Body of pancreas (tissue), 4 donors: ENCODE measurements around the gene ETHE1. TPM values are rescaled to one million over a fixed set of nuclear protein-coding genes. Genes with fewer than 3 reads are reported as not detected.

Experiments used
- ATAC-seq: fragments of 150-250 bp; one replicate; pipeline ENCODE4 v1.9.1; 2016
- DNase-seq, 4 donors: peaks; one replicate each; pipeline ENCODE4 v3.0.0-alpha.2; 2019
- H3K27ac ChIP-seq, 4 donors: fragments of 200-600 bp; sonication (generic); 1 replicate in 3 of 4; 2 replicates in 1 of 4; pipeline versions ENCODE4 v1.5.1 to v1.6.1; 2016 to 2019; ENCODE audit warnings: mild to moderate bottlenecking in 1 of 4, mixed read lengths in 1 of 4, moderate library complexity in 1 of 4
- H3K27me3 ChIP-seq, 2 donors: fragments of 200-600 bp; sonication (generic); one replicate each; pipeline ENCODE4 v1.6.0; 2016; ENCODE audit warnings: mild to moderate bottlenecking in 1 of 2
- H3K36me3 ChIP-seq, 2 donors: fragments of 200-600 bp; sonication (generic); replicated peaks in 1 of 2; 2 replicates each; pipeline ENCODE4 v1.5.1; 2016; ENCODE audit warnings: low read depth in 2 of 2; ENCODE audit not compliant: insufficient read depth in 1 of 2
- H3K4me1 ChIP-seq: fragments of 200-600 bp; sonication (generic); one replicate; pipeline ENCODE4 v1.6.0; 2016
- H3K4me3 ChIP-seq, 2 donors: fragments of 200-600 bp; sonication (generic); 1 replicate in 1 of 2; 2 replicates in 1 of 2; pipeline ENCODE4 v1.5.1; 2016 to 2019
- H3K9me3 ChIP-seq, 3 donors: fragments of 200-600 bp; sonication (generic); 1 replicate in 2 of 3; 2 replicates in 1 of 3; pipeline ENCODE4 v1.5.1; 2016
- POLR2A ChIP-seq, 3 donors: fragments of 450-650 bp; IDR thresholded peaks; one replicate each; pipeline ENCODE4 v1.6.1; 2016; ENCODE audit warnings: antibody characterized with exemption in 3 of 3, mild to moderate bottlenecking in 2 of 3
- WGBS, 2 donors: methylation state at CpG; one replicate each; pipeline ENCODE4 v1.1.5; 2017; 5-methylcytosine and 5-hydroxymethylcytosine counted together
- intact Hi-C: fragments of 100-400 bp; cut with DNase I; formaldehyde crosslinking; loops from one replicate; pipeline ENCODE4 v1.15.1; 2023
- total RNA-seq, 2 donors: library from RNA; depleted of rRNA; stranded (reverse); fragments of >200 nt; gene quantifications; one replicate each; pipeline ENCODE4 v1.1.0, GENCODE V29; 2016
- TF ChIP-seq, protein P1 (sequence below), 7 experiments: fragments of 450-650 bp in 4 of 7; fragments of 200-600 bp in 3 of 7; sonication (generic) in 3 of 7; IDR thresholded peaks; one replicate each; pipeline ENCODE4 v1.5.1; 2016 to 2019; ENCODE audit warnings: antibody characterized with exemption in 7 of 7

ETHE1 gene
- total RNA-seq, 2 donors from 2014 or later = 21.1 to 29.8 TPM

DNA sequence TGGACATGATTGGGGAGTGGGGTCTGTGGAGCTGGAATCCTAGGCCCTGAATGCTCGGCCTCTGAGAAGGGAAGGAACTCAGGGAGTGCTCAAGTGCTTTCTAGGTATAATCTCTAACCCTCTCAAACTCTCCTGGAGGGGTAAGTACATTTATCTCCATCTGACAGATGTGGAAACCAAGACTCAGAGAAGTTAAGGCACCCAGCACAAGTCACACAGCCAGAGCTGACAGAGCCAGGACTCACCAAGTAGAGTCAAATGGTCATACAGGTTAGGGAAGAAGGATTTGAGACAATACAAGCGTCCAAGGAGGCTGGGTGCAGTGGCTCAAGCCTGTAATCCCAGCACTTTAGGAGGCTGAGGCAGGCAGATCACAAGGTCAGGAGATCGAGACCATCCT lies 48.7 kb downstream of the ETHE1 start:
- Histone ChIP-seq H3K27ac (no peak overlapping the region), H3K27me3 (no peaks in the 10 kb centered on the region), H3K9me3 (no peaks in the 10 kb centered on the region), H3K4me1 (peaks cover 15% of the 10 kb centered on the region), H3K36me3 (no peaks in the 10 kb centered on the region), H3K4me3 (no peak overlapping the region)
- no peak for DNase-seq
- intact Hi-C loops = no loop called here
- TF ChIP-seq POLR2A (IDR thresholded peaks at IDR 0.05) = no peak
- TF ChIP-seq, protein P1, sequence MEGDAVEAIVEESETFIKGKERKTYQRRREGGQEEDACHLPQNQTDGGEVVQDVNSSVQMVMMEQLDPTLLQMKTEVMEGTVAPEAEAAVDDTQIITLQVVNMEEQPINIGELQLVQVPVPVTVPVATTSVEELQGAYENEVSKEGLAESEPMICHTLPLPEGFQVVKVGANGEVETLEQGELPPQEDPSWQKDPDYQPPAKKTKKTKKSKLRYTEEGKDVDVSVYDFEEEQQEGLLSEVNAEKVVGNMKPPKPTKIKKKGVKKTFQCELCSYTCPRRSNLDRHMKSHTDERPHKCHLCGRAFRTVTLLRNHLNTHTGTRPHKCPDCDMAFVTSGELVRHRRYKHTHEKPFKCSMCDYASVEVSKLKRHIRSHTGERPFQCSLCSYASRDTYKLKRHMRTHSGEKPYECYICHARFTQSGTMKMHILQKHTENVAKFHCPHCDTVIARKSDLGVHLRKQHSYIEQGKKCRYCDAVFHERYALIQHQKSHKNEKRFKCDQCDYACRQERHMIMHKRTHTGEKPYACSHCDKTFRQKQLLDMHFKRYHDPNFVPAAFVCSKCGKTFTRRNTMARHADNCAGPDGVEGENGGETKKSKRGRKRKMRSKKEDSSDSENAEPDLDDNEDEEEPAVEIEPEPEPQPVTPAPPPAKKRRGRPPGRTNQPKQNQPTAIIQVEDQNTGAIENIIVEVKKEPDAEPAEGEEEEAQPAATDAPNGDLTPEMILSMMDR (IDR thresholded peaks at IDR 0.05) = no peak
- 91 to 93% methylated on average over 3 of the region's 3 CpGs for WGBS, 2 donors
- ATAC-seq = no peak

DNA sequence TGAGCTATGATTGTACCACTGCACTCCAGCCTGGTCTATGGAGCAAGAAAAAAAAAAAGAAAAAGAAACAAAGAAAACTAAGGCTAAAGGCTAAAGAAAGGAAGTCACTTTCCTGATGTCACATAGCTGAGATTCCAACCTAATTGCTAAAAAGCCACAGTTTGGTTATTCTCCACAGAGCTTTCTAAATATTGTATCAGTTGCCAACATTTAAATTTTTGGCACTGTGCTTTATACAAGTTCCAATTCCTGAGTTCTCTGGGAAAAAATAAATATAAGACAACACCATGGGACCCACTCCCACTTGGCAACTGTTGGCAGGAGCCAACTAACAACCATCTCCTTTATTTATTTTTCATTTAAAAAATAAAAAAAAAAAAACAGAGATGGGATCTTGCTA lies 50.4 kb downstream of the ETHE1 start:
- DNase-seq = no peak
- peaks cover 15% of the 10 kb centered on the region for H3K4me1 ChIP-seq
- H3K36me3 ChIP-seq = no peaks in the 10 kb centered on the region
- no peak for TF ChIP-seq POLR2A (IDR thresholded peaks at IDR 0.05)
- TF ChIP-seq, protein P1 (IDR thresholded peaks at IDR 0.05) = no peak
- no peak overlapping the region for H3K4me3 ChIP-seq
- H3K27me3 ChIP-seq = no peaks in the 10 kb centered on the region
- no peaks in the 10 kb centered on the region for H3K9me3 ChIP-seq
- no peak for ATAC-seq
- no peak overlapping the region for H3K27ac ChIP-seq
- intact Hi-C loops = no loop called here

DNA sequence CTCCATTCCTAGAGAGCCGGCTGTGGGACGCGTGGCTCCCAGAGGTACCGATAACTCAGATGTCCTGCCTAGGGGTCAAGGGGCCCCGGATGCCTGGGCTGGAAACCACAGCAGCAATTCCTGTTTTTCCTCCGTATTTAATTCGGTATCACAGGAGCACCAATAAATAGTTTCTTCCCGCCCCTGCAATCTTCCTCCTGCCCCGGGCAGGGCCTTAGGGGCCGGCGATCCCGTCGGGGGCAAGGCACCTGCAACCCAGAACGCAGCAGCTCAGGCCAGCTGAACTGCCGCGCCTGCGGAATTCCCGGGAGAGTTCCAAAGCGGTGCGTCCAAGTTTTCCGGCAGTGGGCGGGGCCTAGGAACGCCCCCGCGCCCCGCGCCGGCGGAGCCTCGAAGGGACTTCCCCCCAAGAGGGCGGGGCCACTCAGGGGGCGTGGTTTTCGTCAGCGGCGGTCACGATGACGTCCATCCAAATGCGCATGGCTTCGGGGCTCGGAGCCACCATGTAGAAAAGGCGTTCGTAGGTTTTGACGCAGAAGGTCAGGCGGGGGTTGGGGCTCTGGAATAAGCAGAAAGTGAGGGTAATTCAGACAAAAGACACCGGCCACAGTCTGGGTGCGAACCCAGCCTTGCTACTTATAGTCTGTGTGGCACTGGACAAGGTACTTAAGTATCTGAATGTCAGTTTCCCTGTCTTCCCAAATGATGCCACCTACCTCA lies 51.9 kb downstream of the ETHE1 start:
- ATAC-seq (peak; percentile 93), DNase-seq (peak; percentile 94 to 97 (median 96))
- TF ChIP-seq POLR2A (IDR thresholded peaks at IDR 0.05) = peak in 2 of 3 donors; percentile 52 to 58
- TF ChIP-seq, protein P1 (IDR thresholded peaks at IDR 0.05) = no peak
- H3K4me1 ChIP-seq = peaks cover 15% of the 10 kb centered on the region
- WGBS, 2 donors = 1 to 15% methylated on average over 7 to 46 of the region's 46 CpGs
- peak overlapping the region; percentile 34 to 81 (median 58) for H3K27ac ChIP-seq
- H3K9me3 ChIP-seq = no peaks in the 10 kb centered on the region
- peak overlapping the region in 1 of 2 donors; percentile 19 for H3K4me3 ChIP-seq
- H3K36me3 ChIP-seq = no peaks in the 10 kb centered on the region
- H3K27me3 ChIP-seq = no peaks in the 10 kb centered on the region
- intact Hi-C loops = no loop called here

DNA sequence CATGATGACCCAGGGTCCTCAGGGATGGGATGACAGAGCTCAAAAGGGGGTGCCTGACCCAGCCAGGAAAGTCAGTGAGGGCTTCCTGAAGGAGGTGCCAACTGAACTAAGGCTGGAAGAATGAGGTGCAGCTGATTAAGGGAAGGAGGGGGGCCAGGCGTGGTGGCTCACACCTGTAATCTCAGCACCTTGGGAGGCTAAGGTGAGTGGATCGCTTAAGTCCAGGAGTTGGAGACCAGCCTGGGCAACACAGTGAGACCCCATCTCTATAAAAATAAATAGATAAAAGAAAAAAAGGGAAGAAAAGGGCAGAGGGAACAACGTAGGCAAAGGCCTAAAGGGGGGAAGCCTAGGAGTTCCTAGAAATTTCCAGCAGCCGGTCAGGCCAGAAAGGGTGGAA lies 52.5 kb downstream of the ETHE1 start:
- no peak for ATAC-seq
- no peak overlapping the region for H3K4me3 ChIP-seq
- intact Hi-C loops = no loop called here
- TF ChIP-seq POLR2A (IDR thresholded peaks at IDR 0.05) = no peak
- TF ChIP-seq, protein P1 (IDR thresholded peaks at IDR 0.05) = no peak
- DNase-seq = no peak
- no peaks in the 10 kb centered on the region for H3K36me3 ChIP-seq
- no peaks in the 10 kb centered on the region for H3K27me3 ChIP-seq
- H3K4me1 ChIP-seq = peaks cover 15% of the 10 kb centered on the region
- WGBS, 2 donors = 82 to 83% methylated on average over 4 of the region's 4 CpGs
- H3K27ac ChIP-seq = peak overlapping the region in 3 of 4 donors; percentile 57 to 81 (median 58)
- H3K9me3 ChIP-seq = no peaks in the 10 kb centered on the region

DNA sequence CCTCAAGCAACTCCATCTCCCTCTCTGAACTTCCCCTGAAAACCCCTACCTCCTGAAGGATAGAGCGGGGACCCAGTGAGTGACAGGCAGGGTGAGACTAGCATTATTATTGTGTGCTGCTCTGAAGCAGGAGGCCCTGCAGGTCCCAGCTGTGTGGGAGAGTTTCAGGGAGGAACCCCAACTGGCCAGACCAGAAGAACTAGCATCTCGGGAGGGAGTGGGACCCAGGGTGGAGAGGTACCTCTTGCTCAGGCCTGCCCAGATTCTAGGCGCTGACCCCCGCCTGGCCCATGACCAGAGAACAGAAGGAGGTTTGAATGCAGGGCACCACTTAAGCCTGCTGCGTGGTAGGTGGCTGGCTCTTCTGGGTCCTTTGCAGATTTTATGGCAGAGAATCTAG lies 55.9 kb downstream of the ETHE1 start:
- no peak overlapping the region for H3K4me3 ChIP-seq
- no peaks in the 10 kb centered on the region for H3K36me3 ChIP-seq
- H3K9me3 ChIP-seq = no peaks in the 10 kb centered on the region
- DNase-seq = no peak
- WGBS, 2 donors = 76 to 94% methylated on average over 2 to 5 of the region's 5 CpGs
- no peaks in the 10 kb centered on the region for H3K27me3 ChIP-seq
- H3K4me1 ChIP-seq = peaks cover 15% of the 10 kb centered on the region
- no peak for ATAC-seq
- no peak for TF ChIP-seq POLR2A (IDR thresholded peaks at IDR 0.05)
- TF ChIP-seq, protein P1 (IDR thresholded peaks at IDR 0.05) = no peak
- no peak overlapping the region for H3K27ac ChIP-seq
- intact Hi-C loops = no loop called here
